ENCODE measurements around the gene NXN.
"Not testable (repeated sequence)": the region's sequence is repeated elsewhere in the genome, so short reads cannot be mapped to it uniquely, and the experiment has no call there.

NXN gene

GRCh38 chr17:923633-924032 is 55.9 kb downstream of the NXN start:
- no peak for DNase-seq (ENCODE audit: low read depth in 3 of 3, low spot score in 1 of 3)

- no peak for DNase-seq (ENCODE audit: low read depth in 3 of 3, low spot score in 1 of 3)
These were observed 58.4 kb downstream of the NXN start for GRCh38 chr17:921161-921560.

GRCh38 chr17:920190-920589 is 59.4 kb downstream of the NXN start:
- DNase-seq (ENCODE audit: low read depth in 3 of 3, low spot score in 1 of 3) = no peak

GRCh38 chr17:917941-918740 is 61.4 kb downstream of the NXN start:
- no peak for DNase-seq (ENCODE audit: low read depth in 3 of 3, low spot score in 1 of 3)

- DNase-seq (ENCODE audit: low read depth in 3 of 3, low spot score in 1 of 3) = no peak
These were observed 62.2 kb downstream of the NXN start for GRCh38 chr17:917391-917811.

GRCh38 chr17:916315-916714 is 63.3 kb downstream of the NXN start:
- DNase-seq (ENCODE audit: low read depth in 3 of 3, low spot score in 1 of 3) = no peak

- no peak for DNase-seq (ENCODE audit: low read depth in 3 of 3, low spot score in 1 of 3)
These were observed 63.9 kb downstream of the NXN start for GRCh38 chr17:915538-916201.

- no peak for DNase-seq (ENCODE audit: low read depth in 3 of 3, low spot score in 1 of 3)
These were observed 65.0 kb downstream of the NXN start for GRCh38 chr17:914561-914960.

- DNase-seq (ENCODE audit: low read depth in 3 of 3, low spot score in 1 of 3) = no peak
These were observed 66.4 kb downstream of the NXN start for GRCh38 chr17:913207-913606.

GRCh38 chr17:909642-910323 is 69.8 kb downstream of the NXN start:
- no peak for DNase-seq (ENCODE audit: low read depth in 3 of 3, low spot score in 1 of 3)

GRCh38 chr17:907725-908124 is 71.9 kb downstream of the NXN start:
- no peak for DNase-seq (ENCODE audit: low read depth in 3 of 3, low spot score in 1 of 3)

GRCh38 chr17:905708-906107 is 73.9 kb downstream of the NXN start:
- DNase-seq (ENCODE audit: low read depth in 3 of 3, low spot score in 1 of 3) = not testable (repeated sequence)

- DNase-seq (ENCODE audit: low read depth in 3 of 3, low spot score in 1 of 3) = no peak
These were observed 75.7 kb downstream of the NXN start for GRCh38 chr17:903691-904481.

- DNase-seq (ENCODE audit: low read depth in 3 of 3, low spot score in 1 of 3) = no peak
These were observed 77.1 kb downstream of the NXN start for GRCh38 chr17:902463-902862.

- DNase-seq (ENCODE audit: low read depth in 3 of 3, low spot score in 1 of 3) = no peak
These were observed 77.6 kb downstream of the NXN start for GRCh38 chr17:901964-902363.

- no peak for DNase-seq (ENCODE audit: low read depth in 3 of 3, low spot score in 1 of 3)
These were observed 78.2 kb downstream of the NXN start for GRCh38 chr17:901191-901950.

- no peak for DNase-seq (ENCODE audit: low read depth in 3 of 3, low spot score in 1 of 3)
These were observed 79.1 kb downstream of the NXN start for GRCh38 chr17:900336-900934.

- DNase-seq (ENCODE audit: low read depth in 3 of 3, low spot score in 1 of 3) = no peak
These were observed 81.5 kb downstream of the NXN start for GRCh38 chr17:897970-898619.

- DNase-seq (ENCODE audit: low read depth in 3 of 3, low spot score in 1 of 3) = no peak
These were observed 82.5 kb downstream of the NXN start for GRCh38 chr17:896953-897661.
